Sigmoid colon (tissue), 7 donors: ENCODE results near the gene ARHGAP40. TPM values are rescaled to one million over a fixed set of nuclear protein-coding genes. Genes with fewer than 3 reads are reported as not detected.

ENCODE experiments used
- DNase-seq: peaks from one replicate; pipeline ENCODE4 v3.0.0-alpha.2; 2019
- H3K27ac ChIP-seq, 4 donors: fragments of 200-600 bp; sonication (generic); one replicate each; pipeline ENCODE4 v1.5.1; 2016 to 2019; ENCODE audit warnings: mild to moderate bottlenecking in 1 of 4
- H3K27me3 ChIP-seq, 3 donors: fragments of 200-600 bp; sonication (generic); one replicate each; pipeline ENCODE4 v1.5.1; 2019; ENCODE audit warnings: mild to moderate bottlenecking in 1 of 3
- H3K36me3 ChIP-seq, 4 donors: fragments of 200-600 bp; sonication (generic); one replicate each; pipeline ENCODE4 v1.5.1; 2016 to 2019
- H3K4me1 ChIP-seq, 4 donors: fragments of 200-600 bp; sonication (generic); one replicate each; pipeline ENCODE4 v1.5.1; 2017 to 2019
- H3K4me3 ChIP-seq, 4 donors: fragments of 200-600 bp; sonication (generic); one replicate each; pipeline ENCODE4 v1.5.1; 2017 to 2019; ENCODE audit warnings: mild to moderate bottlenecking in 2 of 4, moderate library complexity in 1 of 4
- H3K9me3 ChIP-seq, 4 donors: fragments of 200-600 bp in 3 of 4; sonication (generic) in 3 of 4; one replicate each; pipeline versions ENCODE4 v1.5.1 to v1.6.1; 2013 to 2019
- CTCF ChIP-seq, 4 experiments: fragments of 450-650 bp in 3 of 4; fragments of 200-600 bp in 1 of 4; IDR thresholded peaks; one replicate each; pipeline ENCODE4 v1.5.1; 2016 to 2019; ENCODE audit warnings: antibody characterized with exemption in 4 of 4, mild to moderate bottlenecking in 3 of 4, moderate library complexity in 2 of 4
- EP300 ChIP-seq, 4 donors: sonication (generic); formaldehyde crosslinking; IDR thresholded peaks; one replicate each; pipeline ENCODE4 v1.6.1; 2017; ENCODE audit warnings: antibody characterized with exemption in 4 of 4
- POLR2A ChIP-seq, 2 donors: fragments of 450-650 bp; IDR thresholded peaks; one replicate each; pipeline ENCODE4 v1.6.1; 2016; ENCODE audit warnings: antibody characterized with exemption in 2 of 2, mild to moderate bottlenecking in 2 of 2, moderate library complexity in 2 of 2
- POLR2AphosphoS5 ChIP-seq, 4 donors: sonication (generic); formaldehyde crosslinking; IDR thresholded peaks; one replicate each; pipeline ENCODE4 v1.6.1; 2017; ENCODE audit warnings: antibody characterized with exemption in 4 of 4
- WGBS, 2 donors: extraction: QIAGEN DNeasy Blood & Tissue Kit; methylation state at CpG; one replicate each; pipeline ENCODE4 v1.1.7; 2013; 5-methylcytosine and 5-hydroxymethylcytosine counted together
- intact Hi-C: fragments of 100-400 bp; cut with DNase I; formaldehyde crosslinking; loops from one replicate; pipeline ENCODE4 v1.15.1; 2023
- polyA plus RNA-seq, 3 donors: library from polyadenylated mRNA; stranded (reverse); fragments of 200-250 nt; gene quantifications; one replicate each; pipeline ENCODE4 v1.2.3, GENCODE V29; 2013
- total RNA-seq, 4 donors: library from RNA; depleted of rRNA; stranded (reverse); fragments of >200 nt; gene quantifications; one replicate each; pipeline ENCODE4 v1.1.0, GENCODE V29; 2016
- donor health status: healthy with polysubstance abuse.
- donor health status: Bipolar disorder and iron deficiency.
- donor health status: healthy.

The ARHGAP40 gene
- total and polyA plus RNA-seq, 7 donors, result not detected

GRCh38 chr20:38665506-38666285 lies 64.1 kb downstream of the ARHGAP40 start:
- Histone ChIP-seq H3K27ac (peak overlapping the region in 1 of 4 donors; percentile 12), H3K36me3 (no peaks in the 10 kb centered on the region), H3K4me3 (no peak overlapping the region), H3K27me3 (peaks cover 6 to 53% (median 25%) of the 10 kb centered on the region in 3 donors), H3K9me3 (no peaks in the 10 kb centered on the region), H3K4me1 (no peaks in the 10 kb centered on the region)
- TF ChIP-seq POLR2A (IDR thresholded peaks at IDR 0.05) (no peak), CTCF (IDR thresholded peaks at IDR 0.05) (no peak), POLR2AphosphoS5 (IDR thresholded peaks at IDR 0.05) (no peak), EP300 (IDR thresholded peaks at IDR 0.05) (no peak)
- 62 to 68% methylated on average over 11 of the region's 11 CpGs for WGBS, 2 donors
- intact Hi-C loops, result no loop called here
- no peak for DNase-seq

DNA sequence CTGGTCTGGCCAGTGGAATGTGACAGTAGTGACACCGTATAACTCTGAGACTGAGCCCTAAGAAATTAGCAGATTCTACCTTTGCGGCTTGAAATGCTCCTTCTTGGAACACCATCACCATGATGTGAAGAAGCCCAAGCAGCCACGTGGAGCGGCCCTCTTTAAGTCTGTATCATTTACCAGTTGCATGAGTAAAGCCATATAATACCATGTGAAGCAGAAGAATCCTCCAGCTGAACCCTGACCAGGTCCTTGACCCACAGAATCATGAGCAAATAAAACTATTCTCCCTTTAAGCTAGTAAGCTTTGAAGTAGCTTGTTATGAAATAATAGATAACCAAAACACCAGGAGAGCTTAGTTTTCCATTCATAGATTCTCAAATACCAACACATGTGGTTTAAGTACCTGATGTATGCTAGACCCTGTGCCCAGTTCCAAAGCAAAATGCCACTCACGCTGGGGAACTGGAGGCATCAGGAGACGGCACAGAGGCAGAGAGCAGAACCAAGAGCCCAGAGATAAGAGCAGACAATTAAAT lies 65.9 kb downstream of the ARHGAP40 start:
- 70 to 83% methylated on average over 6 of the region's 6 CpGs for WGBS, 2 donors
- no peak for DNase-seq
- Histone ChIP-seq H3K4me3 (no peak overlapping the region), H3K27ac (no peak overlapping the region), H3K36me3 (no peaks in the 10 kb centered on the region), H3K4me1 (no peaks in the 10 kb centered on the region), H3K9me3 (no peaks in the 10 kb centered on the region), H3K27me3 (peaks cover 7 to 71% (median 42%) of the 10 kb centered on the region in 3 donors)
- TF ChIP-seq POLR2AphosphoS5 (IDR thresholded peaks at IDR 0.05) (no peak), CTCF (IDR thresholded peaks at IDR 0.05) (no peak), EP300 (IDR thresholded peaks at IDR 0.05) (no peak), POLR2A (IDR thresholded peaks at IDR 0.05) (no peak)
- intact Hi-C loops, result no loop called here

DNA sequence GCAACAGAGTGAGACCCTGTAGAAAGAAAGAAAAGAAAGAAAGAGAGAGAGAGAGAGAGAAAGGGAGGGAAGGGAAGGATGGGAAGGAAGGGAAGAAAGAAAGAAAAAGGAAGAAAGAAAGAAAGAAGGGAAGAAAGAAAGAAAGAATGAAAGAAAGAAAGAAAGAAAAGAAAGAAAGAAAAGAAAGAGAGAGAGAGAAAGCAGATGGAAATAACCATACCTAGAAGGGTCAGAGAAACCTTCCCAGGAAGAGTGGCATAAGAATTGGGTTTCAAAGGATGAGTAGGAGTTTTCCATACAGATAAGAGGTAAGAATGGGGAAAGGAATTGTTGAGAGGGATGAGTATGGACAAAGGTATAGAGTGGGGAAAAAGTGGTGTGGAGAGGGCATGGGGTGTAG lies 68.1 kb downstream of the ARHGAP40 start:
- intact Hi-C loops, result no loop called here
- Histone ChIP-seq H3K4me3 (no peak overlapping the region), H3K9me3 (no peaks in the 10 kb centered on the region), H3K36me3 (no peaks in the 10 kb centered on the region), H3K27me3 (peaks cover 22 to 78% (median 44%) of the 10 kb centered on the region in 3 donors), H3K27ac (no peak overlapping the region), H3K4me1 (peaks cover 0 to 15% (median 13%) of the 10 kb centered on the region in 4 donors)
- DNase-seq, result no peak
- TF ChIP-seq CTCF (IDR thresholded peaks at IDR 0.05), result no peak
- no peak for TF ChIP-seq EP300 (IDR thresholded peaks at IDR 0.05)
- TF ChIP-seq POLR2AphosphoS5 (IDR thresholded peaks at IDR 0.05), result no peak
- TF ChIP-seq POLR2A (IDR thresholded peaks at IDR 0.05), result no peak

- Histone ChIP-seq H3K27ac (no peak overlapping the region), H3K36me3 (no peaks in the 10 kb centered on the region), H3K27me3 (peaks cover 22 to 82% (median 43%) of the 10 kb centered on the region in 3 donors), H3K4me1 (peaks cover 0 to 15% (median 13%) of the 10 kb centered on the region in 4 donors), H3K9me3 (no peaks in the 10 kb centered on the region), H3K4me3 (no peak overlapping the region)
- WGBS, 2 donors, result 66 to 71% methylated on average over 3 of the region's 3 CpGs
- DNase-seq, result no peak
- intact Hi-C loops, result no loop called here
- TF ChIP-seq POLR2A (IDR thresholded peaks at IDR 0.05) (no peak), CTCF (IDR thresholded peaks at IDR 0.05) (no peak), POLR2AphosphoS5 (IDR thresholded peaks at IDR 0.05) (no peak), EP300 (IDR thresholded peaks at IDR 0.05) (no peak)
These were observed 69.2 kb downstream of the ARHGAP40 start for GRCh38 chr20:38670786-38671185.
